ENCODE measurements around the gene SPATA1. TPM values are rescaled to one million over a fixed set of nuclear protein-coding genes. Genes with fewer than 3 reads are reported as not detected.

The SPATA1 gene
- polyA plus RNA-seq, 1 donor from 2014 or later = 0.17 TPM

GRCh38 chr1:84497631-84498275 lies 8.4 kb upstream of the SPATA1 start:
- H3K27me3 ChIP-seq (ENCODE audit: insufficient read depth, low read depth, low read length) = no peaks in the 10 kb centered on the region
- H3K4me3 ChIP-seq (ENCODE audit: low read length) = no peak overlapping the region
- no peaks in the 10 kb centered on the region for H4K20me1 ChIP-seq (ENCODE audit: insufficient read depth)
- peaks cover 6% of the 10 kb centered on the region for H3K79me2 ChIP-seq (replicated peaks; ENCODE audit: insufficient read depth, low read length)
- peaks cover 15% of the 10 kb centered on the region for H3K36me3 ChIP-seq (ENCODE audit: insufficient read depth, low read length)
- H3K9ac ChIP-seq (ENCODE audit: low read length) = no peak overlapping the region
- H3K9me3 ChIP-seq (ENCODE audit: low read length) = no peaks in the 10 kb centered on the region
- H3F3A ChIP-seq (ENCODE audit: insufficient read depth, low read length, poor library complexity, severe bottlenecking) = no peaks in the 10 kb centered on the region
- H2AFZ ChIP-seq (ENCODE audit: low read depth, low read length) = no peak overlapping the region
- TF ChIP-seq RAD21 (conservative IDR thresholded peaks at IDR 0.05) = no peak
- TF ChIP-seq MXI1 (conservative IDR thresholded peaks at IDR 0.05; ENCODE audit: poor library complexity, severe bottlenecking) = no peak
- no peak for TF ChIP-seq CTCF (IDR thresholded peaks at IDR 0.05; ENCODE audit: poor library complexity, severe bottlenecking)
- no peak for TF ChIP-seq REST (IDR thresholded peaks at IDR 0.05; ENCODE audit: borderline replicate concordance)
- no peak for TF ChIP-seq TAF1 (IDR thresholded peaks at IDR 0.05; ENCODE audit: low read depth)
- no peak for TF ChIP-seq SMC3 (conservative IDR thresholded peaks at IDR 0.05; ENCODE audit: poor library complexity)
- TF ChIP-seq POLR2AphosphoS5 (IDR thresholded peaks at IDR 0.05) = no peak
- no peak for TF ChIP-seq EZH2 (IDR thresholded peaks at IDR 0.05; ENCODE audit: borderline replicate concordance, insufficient read depth, low read length, poor library complexity, severe bottlenecking)
- no peak for TF ChIP-seq EP300 (conservative IDR thresholded peaks at IDR 0.05; ENCODE audit: poor library complexity, severe bottlenecking)
- H3K4me2 ChIP-seq (ENCODE audit: low read length) = no peak overlapping the region
- no peak overlapping the region for H3K27ac ChIP-seq (ENCODE audit: low read length)
- no peaks in the 10 kb centered on the region for H3K9me2 ChIP-seq (ENCODE audit: insufficient read depth, low read length)

GRCh38 chr1:84502927-84503326 lies 3.3 kb upstream of the SPATA1 start:
- no peak overlapping the region for H2AFZ ChIP-seq (ENCODE audit: low read depth, low read length)
- TF ChIP-seq POLR2AphosphoS5 (IDR thresholded peaks at IDR 0.05) (no peak), SMC3 (conservative IDR thresholded peaks at IDR 0.05; ENCODE audit: poor library complexity) (no peak), EZH2 (IDR thresholded peaks at IDR 0.05; ENCODE audit: borderline replicate concordance, insufficient read depth, low read length, poor library complexity, severe bottlenecking) (no peak), TAF1 (IDR thresholded peaks at IDR 0.05; ENCODE audit: low read depth) (no peak), REST (IDR thresholded peaks at IDR 0.05; ENCODE audit: borderline replicate concordance) (no peak), RAD21 (conservative IDR thresholded peaks at IDR 0.05) (no peak), CTCF (IDR thresholded peaks at IDR 0.05; ENCODE audit: poor library complexity, severe bottlenecking) (no peak), MXI1 (conservative IDR thresholded peaks at IDR 0.05; ENCODE audit: poor library complexity, severe bottlenecking) (no peak), EP300 (conservative IDR thresholded peaks at IDR 0.05; ENCODE audit: poor library complexity, severe bottlenecking) (no peak)
- H3K27ac ChIP-seq (ENCODE audit: low read length) = no peak overlapping the region
- no peaks in the 10 kb centered on the region for H3K9me2 ChIP-seq (ENCODE audit: insufficient read depth, low read length)
- no peaks in the 10 kb centered on the region for H3K36me3 ChIP-seq (ENCODE audit: insufficient read depth, low read length)
- no peak overlapping the region for H3K9ac ChIP-seq (ENCODE audit: low read length)
- H3K4me2 ChIP-seq (ENCODE audit: low read length) = no peak overlapping the region
- H3K79me2 ChIP-seq (replicated peaks; ENCODE audit: insufficient read depth, low read length) = peaks cover 32% of the 10 kb centered on the region
- H3K9me3 ChIP-seq (ENCODE audit: low read length) = no peaks in the 10 kb centered on the region
- no peaks in the 10 kb centered on the region for H3F3A ChIP-seq (ENCODE audit: insufficient read depth, low read length, poor library complexity, severe bottlenecking)
- H4K20me1 ChIP-seq (ENCODE audit: insufficient read depth) = no peaks in the 10 kb centered on the region
- H3K4me3 ChIP-seq (ENCODE audit: low read length) = no peak overlapping the region
- no peaks in the 10 kb centered on the region for H3K27me3 ChIP-seq (ENCODE audit: insufficient read depth, low read depth, low read length)

Measured in neural cell (in vitro differentiated cells).